Fibroblast of lung (primary cell): Measurements from ENCODE around the gene NR3C1.

Experiments used
- CTCF ChIP-seq, 2 donors: IDR thresholded peaks in 1 of 2; conservative IDR thresholded peaks in 1 of 2; 1 replicate in 1 of 2; 2 replicates in 1 of 2; pipeline ENCODE4 v1.5.1; 2011 to 2012; ENCODE audit warnings: low read length in 2 of 2, control low read depth in 1 of 2, inconsistent platforms in 1 of 2, low read depth in 1 of 2, mild to moderate bottlenecking in 1 of 2
- EZH2 ChIP-seq: IDR thresholded peaks from 2 replicates; pipeline ENCODE4 v1.5.1; 2012; ENCODE audit warnings: low read length, control low read depth, mild to moderate bottlenecking; ENCODE audit errors: missing control alignments

- TF ChIP-seq CTCF (conservative IDR thresholded peaks at IDR 0.05 in 1 of 2, IDR thresholded peaks at IDR 0.05 in 1 of 2; ENCODE audit: low read depth in 1 of 2, low read length in 2 of 2) = no peak
- no peak for TF ChIP-seq EZH2
Measured at GRCh38 chr5:143449772-143450171, 46.3 kb upstream of the NR3C1 start.
